Measurements from ENCODE around the gene ALG1L2.
"Not testable (repeated sequence)": the region's sequence is repeated elsewhere in the genome, so short reads cannot be mapped to it uniquely, and the experiment has no call there.

ALG1L2 gene, protein sequence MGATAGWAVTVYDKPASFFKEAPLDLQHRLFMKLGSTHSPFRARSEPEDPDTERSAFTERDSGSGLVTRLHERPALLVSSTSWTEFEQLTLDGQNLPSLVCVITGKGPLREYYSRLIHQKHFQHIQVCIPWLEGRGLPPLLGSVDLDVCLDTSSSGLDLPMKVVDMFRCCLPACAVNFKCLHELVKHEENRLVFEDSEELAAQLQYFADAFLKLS

GRCh38 chr3:130081351-130081881 lies at the start of gene ALG1L2:
Gene ALG1L2, plus strand, starts transcription at chr3:130081831. Its CDS starts 186 bp downstream, at chr3:130082017.
- no peak for DNase-seq

GRCh38 chr3:130037126-130037815 lies 44.4 kb upstream of the ALG1L2 start:
- DNase-seq, result not testable (repeated sequence)

DNA sequence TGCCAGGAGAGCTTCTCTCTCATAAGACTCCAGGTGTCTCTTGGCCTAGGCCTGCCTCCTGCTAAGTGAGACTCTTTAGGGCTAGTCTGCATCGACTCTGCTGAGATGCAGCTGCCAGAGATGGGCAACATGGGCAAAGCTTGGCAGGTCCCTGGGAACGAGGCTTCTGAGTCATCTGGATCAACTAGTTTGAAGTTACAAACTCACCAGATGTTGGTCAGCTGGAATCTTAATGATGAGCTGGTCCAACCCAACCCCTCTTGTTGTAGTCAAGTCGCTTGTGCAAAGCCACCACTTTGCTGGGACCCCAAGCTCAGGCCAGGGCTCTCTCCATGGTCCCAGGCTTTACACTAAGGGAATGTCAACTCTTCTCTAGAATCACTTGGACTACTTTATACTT lies 38.9 kb upstream of the ALG1L2 start:
- not testable (repeated sequence) for DNase-seq

DNA sequence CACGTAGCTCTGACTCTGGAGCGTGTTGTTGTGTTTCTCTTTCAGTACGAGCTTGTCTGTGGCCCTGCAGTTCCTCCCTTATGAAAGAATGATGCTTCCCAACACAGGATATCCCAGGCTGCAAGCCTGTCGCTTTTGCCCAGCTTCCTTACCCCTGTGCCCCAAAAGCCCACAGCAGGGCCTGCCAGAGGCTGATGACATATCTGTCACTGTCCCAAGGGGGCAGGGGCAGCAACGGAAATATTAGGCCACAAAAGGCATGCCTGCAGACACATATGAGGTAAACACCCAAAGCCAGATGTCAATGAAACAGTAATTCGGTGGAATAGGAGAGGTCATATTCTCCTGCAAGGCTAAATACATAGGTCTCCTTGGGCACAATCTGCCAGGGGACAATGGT lies 38.0 kb upstream of the ALG1L2 start:
- DNase-seq, result not testable (repeated sequence)

- DNase-seq, result no peak
Measured at GRCh38 chr3:130044370-130044769, 37.3 kb upstream of the ALG1L2 start.

DNA sequence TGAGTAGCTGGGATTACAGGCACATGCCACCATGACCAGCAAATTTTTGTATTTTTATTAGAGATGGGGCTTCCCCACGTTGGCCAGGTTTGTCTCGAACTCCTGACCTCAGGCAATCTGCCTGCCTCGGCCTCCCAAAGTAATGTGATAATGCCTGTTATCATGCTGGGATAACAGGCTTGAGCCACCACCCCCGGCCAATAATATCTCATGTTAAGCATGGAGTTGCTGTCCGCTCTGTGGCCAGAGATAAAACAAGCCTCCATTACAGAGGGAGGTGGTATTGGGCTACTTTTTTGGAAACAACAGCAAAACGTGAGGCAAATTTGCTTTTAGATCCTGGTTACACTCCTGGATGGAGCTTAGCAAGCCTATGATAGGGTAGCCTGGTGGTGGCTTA lies 32.9 kb upstream of the ALG1L2 start:
- DNase-seq, result no peak

GRCh38 chr3:130052366-130052765 lies 29.3 kb upstream of the ALG1L2 start:
- DNase-seq, result not testable (repeated sequence)

GRCh38 chr3:130052965-130053364 lies 28.7 kb upstream of the ALG1L2 start:
- not testable (repeated sequence) for DNase-seq

DNA sequence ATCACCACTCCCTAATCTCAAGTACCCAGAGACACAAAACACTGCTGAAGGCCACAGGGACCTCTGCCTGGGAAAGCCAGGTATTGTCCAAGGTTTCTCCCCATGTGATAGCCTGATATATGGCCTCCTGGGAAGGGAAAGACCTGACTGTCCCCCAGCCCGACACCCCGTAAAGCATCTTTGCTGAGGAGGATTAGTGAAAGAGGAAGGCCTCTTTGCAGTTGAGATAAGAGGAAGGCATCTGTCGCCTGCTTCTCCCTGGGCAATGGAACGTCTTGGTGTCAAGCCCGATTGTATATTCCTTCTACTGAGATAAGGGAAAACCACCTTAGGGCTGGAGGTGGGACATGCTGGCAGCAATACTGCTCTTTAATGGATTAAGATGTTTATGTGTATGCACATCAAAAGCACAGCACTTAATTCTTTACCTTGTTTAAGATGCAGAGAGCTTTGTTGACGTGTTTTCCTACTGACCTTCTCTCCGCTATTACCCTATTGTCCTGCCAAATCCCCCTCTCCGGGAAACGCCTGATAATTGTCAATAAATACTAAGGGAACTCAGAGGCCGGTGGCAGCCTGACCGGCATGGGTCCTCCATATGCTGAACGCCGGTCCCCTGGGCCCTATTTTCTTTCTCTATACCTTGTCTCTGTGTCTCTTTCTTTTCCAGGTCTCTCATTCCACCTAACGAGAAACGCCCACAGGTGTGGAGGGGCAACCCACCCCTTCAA lies 23.9 kb upstream of the ALG1L2 start:
- DNase-seq, result not testable (repeated sequence)

DNA sequence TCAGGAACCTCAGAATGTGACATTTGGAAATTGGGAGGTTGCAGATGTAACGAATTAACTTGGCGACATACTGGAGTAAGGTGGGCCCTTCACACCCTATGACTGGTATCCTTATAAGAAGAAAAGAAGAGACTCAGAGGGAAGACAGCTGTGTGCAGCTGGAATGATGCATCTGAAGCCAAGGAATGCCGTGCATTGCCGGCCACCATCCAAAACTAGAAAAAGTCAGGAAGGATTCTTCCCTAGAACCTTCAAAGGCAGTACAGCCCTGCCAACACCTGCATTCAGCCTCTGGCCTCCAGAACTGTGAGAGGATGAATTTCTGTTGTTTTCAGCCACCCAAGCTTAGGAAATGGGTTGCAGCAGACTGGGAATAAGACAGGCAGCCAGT lies 23.4 kb upstream of the ALG1L2 start:
- not testable (repeated sequence) for DNase-seq

GRCh38 chr3:130058716-130059115 lies 22.9 kb upstream of the ALG1L2 start:
- DNase-seq, result not testable (repeated sequence)

- not testable (repeated sequence) for DNase-seq
Measured at GRCh38 chr3:130059162-130059561, 22.5 kb upstream of the ALG1L2 start.

GRCh38 chr3:130073582-130073981 lies 8.0 kb upstream of the ALG1L2 start:
- DNase-seq, result no peak

DNA sequence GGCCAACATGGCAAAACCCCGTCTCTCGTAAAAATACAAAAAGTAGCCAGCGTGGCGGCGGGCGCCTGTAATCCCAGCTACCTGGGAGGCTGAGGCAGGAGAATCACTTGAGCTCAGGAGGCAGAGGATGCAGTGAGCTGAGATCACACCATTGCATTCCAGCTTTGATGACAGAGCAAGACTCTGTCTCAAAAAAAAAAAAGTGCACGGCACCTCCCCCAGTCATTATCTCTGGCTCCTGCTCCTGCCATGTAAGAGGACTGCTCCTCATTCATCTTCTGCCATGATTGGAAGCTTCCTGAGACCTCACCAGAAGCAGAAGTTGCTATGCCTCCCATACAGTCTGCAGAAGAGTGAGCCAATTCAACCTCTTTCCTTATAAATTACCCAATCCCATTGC lies 4.0 kb upstream of the ALG1L2 start:
- no peak for DNase-seq

DNA sequence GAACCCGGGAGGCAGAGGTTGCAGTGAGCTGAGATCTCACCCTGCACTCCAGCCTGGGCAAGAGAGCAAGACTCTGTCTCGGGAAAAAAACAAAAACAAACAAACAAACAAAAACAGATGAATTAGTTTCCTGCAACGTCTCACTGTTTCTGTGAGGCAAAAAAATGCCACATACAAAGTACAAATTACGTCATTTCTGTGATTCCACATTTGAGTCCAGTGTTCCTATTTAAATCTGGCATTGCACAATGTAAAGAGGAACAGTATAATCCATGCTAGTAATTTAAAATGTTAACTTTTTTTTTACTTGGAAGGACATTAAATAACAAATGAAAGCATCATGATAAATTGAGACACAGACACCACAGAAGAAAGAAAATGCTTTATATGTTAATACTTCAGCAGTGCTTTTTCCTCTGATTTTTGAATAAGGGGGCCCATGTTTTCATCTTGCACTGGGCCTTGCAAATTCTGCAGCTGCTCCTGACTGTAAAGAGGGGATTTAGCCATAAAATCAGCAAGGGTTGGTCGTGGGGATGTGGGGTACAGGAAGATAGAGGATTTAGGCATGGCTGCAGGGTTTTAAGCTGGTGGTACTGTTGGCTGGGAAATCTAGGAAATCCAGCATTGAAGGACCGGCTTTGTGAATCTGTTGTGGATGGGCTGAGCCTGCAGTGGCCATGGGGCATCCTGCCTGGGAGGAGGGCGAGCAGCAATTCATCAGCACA lies 1.9 kb downstream of the ALG1L2 start:
- DNase-seq, result not testable (repeated sequence)

GRCh38 chr3:130084436-130084980 lies 2.9 kb downstream of the ALG1L2 start:
- no peak for DNase-seq

DNA sequence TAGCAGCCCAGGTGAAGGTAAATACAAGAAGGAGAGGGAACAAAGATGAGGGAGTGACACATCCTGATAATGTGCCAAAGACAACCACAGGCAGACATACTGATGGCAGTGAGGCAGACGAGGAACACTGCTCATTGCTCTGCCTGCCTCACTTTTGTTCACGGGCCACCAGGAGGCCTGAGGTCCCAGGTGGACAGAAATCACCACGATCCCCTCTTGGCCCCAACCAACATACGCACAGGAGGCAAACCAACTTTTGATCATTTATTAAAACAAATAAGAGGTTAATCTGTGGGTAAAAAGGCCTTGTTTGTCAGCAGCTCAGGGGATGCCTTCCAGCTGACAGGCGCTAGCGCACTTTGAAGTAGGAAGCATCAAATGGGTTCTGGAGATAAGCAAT lies 4.2 kb downstream of the ALG1L2 start:
- DNase-seq, result no peak

GRCh38 chr3:130086628-130087027 lies 5.0 kb downstream of the ALG1L2 start:
- not testable (repeated sequence) for DNase-seq

DNA sequence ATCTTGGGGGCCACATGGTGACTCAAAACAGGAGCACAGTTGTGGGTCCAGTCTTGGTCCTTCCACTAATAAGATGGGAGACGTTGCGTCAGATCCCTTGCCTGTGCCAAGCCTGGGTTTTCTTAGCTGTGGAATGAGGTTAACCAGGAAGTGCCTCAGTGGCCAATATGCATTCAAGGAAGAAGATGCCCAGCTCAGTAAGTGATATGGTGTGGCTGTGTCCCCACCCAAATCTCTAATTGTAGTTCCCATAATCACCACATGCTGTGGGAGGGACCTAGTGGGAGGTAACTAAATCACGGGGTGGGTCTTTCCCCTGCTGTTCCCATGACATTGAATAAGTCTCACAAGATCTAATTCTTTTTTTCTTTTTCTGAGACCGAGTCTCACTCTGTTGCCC lies 6.4 kb downstream of the ALG1L2 start:
- DNase-seq, result no peak

- not testable (repeated sequence) for DNase-seq
Measured at GRCh38 chr3:130090681-130091080, 9.1 kb downstream of the ALG1L2 start.

GRCh38 chr3:130091958-130092357 lies 10.3 kb downstream of the ALG1L2 start:
- DNase-seq, result no peak

DNA sequence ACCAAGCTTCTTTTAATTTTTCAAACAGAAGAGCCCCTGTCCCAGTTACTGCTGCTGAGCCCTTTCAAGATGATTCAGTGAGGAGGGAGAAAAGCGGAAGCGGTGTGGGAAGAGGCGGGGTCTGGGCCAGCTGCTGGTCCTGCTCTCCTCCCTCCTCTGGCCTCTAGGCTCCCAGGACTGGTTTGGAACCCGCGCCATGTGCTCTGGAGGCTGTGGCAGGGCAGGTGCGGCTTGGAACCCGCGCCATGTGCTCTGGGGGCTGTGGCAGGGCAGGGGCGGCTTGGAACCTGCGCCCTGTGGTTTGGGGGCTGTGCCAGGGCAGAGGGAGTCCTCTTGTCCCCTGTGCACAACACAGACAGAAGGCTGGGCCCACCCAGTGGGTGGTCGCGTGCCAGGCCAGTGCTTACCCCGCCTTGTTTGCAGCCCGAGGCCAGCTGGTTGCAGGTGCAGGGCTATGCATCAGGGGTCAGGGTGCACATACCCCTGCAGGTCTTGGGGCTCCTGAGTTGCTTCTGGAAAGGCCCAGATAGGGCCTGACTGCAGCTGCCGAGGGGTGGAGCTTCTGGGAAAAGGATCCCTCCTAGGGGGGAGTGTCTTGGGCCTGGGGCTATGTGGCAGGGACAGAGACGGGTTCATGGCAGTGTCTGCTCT lies 12.2 kb downstream of the ALG1L2 start:
- no peak for DNase-seq
